ENCODE results near the gene FOXK1.

The FOXK1 gene

GRCh38 chr7:4699841-4700240 is 17.7 kb downstream of the FOXK1 start:
- no peak for DNase-seq

GRCh38 chr7:4700577-4701235 is 18.6 kb downstream of the FOXK1 start:
- DNase-seq: no peak

- DNase-seq: peak; percentile 39
Observed at GRCh38 chr7:4702961-4703512, 20.9 kb downstream of the FOXK1 start.

- DNase-seq: no peak
Observed at GRCh38 chr7:4703532-4703931, 21.4 kb downstream of the FOXK1 start.

- DNase-seq: no peak
Observed at GRCh38 chr7:4706384-4707216, 24.5 kb downstream of the FOXK1 start.

GRCh38 chr7:4707217-4707741 is 25.2 kb downstream of the FOXK1 start:
- no peak for DNase-seq

- no peak for DNase-seq
Observed at GRCh38 chr7:4707980-4708411, 25.9 kb downstream of the FOXK1 start.

- DNase-seq: no peak
Observed at GRCh38 chr7:4709187-4709586, 27.1 kb downstream of the FOXK1 start.

GRCh38 chr7:4711093-4711492 is 29.0 kb downstream of the FOXK1 start:
- DNase-seq: no peak

- DNase-seq: no peak
Observed at GRCh38 chr7:4711634-4712033, 29.5 kb downstream of the FOXK1 start.

- no peak for DNase-seq
Observed at GRCh38 chr7:4712281-4713182, 30.4 kb downstream of the FOXK1 start.

GRCh38 chr7:4713183-4713784 is 31.2 kb downstream of the FOXK1 start:
- no peak for DNase-seq

GRCh38 chr7:4714161-4714700 is 32.1 kb downstream of the FOXK1 start:
- no peak for DNase-seq

GRCh38 chr7:4714767-4715409 is 32.8 kb downstream of the FOXK1 start:
- no peak for DNase-seq

- no peak for DNase-seq
Observed at GRCh38 chr7:4715410-4715776, 33.3 kb downstream of the FOXK1 start.

GRCh38 chr7:4716946-4717795 is 35.1 kb downstream of the FOXK1 start:
- DNase-seq: no peak

- DNase-seq: no peak
Observed at GRCh38 chr7:4718075-4718474, 36.0 kb downstream of the FOXK1 start.

GRCh38 chr7:4720225-4720624 is 38.1 kb downstream of the FOXK1 start:
- DNase-seq: no peak

- DNase-seq: no peak
Observed at GRCh38 chr7:4722308-4722707, 40.2 kb downstream of the FOXK1 start.

- no peak for DNase-seq
Observed at GRCh38 chr7:4722960-4723630, 41.0 kb downstream of the FOXK1 start.

Data from right hindlimb (tissue), 1 donor.